MM.1S (cell line): Measurements from ENCODE around the gene GSTA5.
"Not testable (repeated sequence)": the region's sequence is repeated elsewhere in the genome, so short reads cannot be mapped to it uniquely, and the experiment has no call there.

ENCODE experiments used
- DNase-seq: peaks from one replicate; pipeline ENCODE4 v3.0.0-alpha.2; 2015
- H2AFZ ChIP-seq: fragments of 300-600 bp; sonication (generic); 2 replicates; pipeline ENCODE4 v1.6.0; 2016; ENCODE audit warnings: antibody characterized with exemption, low read length
- H3F3A ChIP-seq: fragments of 300-600 bp; sonication (generic); 2 replicates; pipeline ENCODE4 v1.6.1; 2016; ENCODE audit warnings: mild to moderate bottlenecking, antibody characterized with exemption, low read length, moderate library complexity, mixed read lengths; ENCODE audit not compliant: insufficient read depth
- H3K27ac ChIP-seq: fragments of 300-600 bp; sonication (generic); 2 replicates; pipeline ENCODE4 v1.5.1; 2016; ENCODE audit warnings: mild to moderate bottlenecking, low read length
- H3K27me3 ChIP-seq: fragments of 300-600 bp; sonication (generic); replicated peaks from 2 replicates; pipeline ENCODE4 v1.6.0; 2016; ENCODE audit warnings: low read length; ENCODE audit not compliant: insufficient read depth
- H3K36me3 ChIP-seq: fragments of 300-600 bp; sonication (generic); replicated peaks from 2 replicates; pipeline ENCODE4 v1.6.1; 2016; ENCODE audit warnings: mild to moderate bottlenecking, low read length, mixed read lengths; ENCODE audit not compliant: insufficient read depth
- H3K4me1 ChIP-seq: fragments of 300-600 bp; sonication (generic); 2 replicates; pipeline ENCODE4 v1.6.1; 2016; ENCODE audit warnings: low read length, mixed read lengths
- H3K4me2 ChIP-seq: fragments of 300-600 bp; sonication (generic); 2 replicates; pipeline ENCODE4 v1.6.0; 2016; ENCODE audit warnings: low read depth, low read length
- H3K4me3 ChIP-seq: fragments of 300-600 bp; sonication (generic); 2 replicates; pipeline ENCODE4 v1.5.1; 2016; ENCODE audit warnings: low read length, mixed read lengths
- H3K79me2 ChIP-seq: fragments of 300-600 bp; sonication (generic); 2 replicates; pipeline ENCODE4 v1.6.1; 2016; ENCODE audit warnings: mixed run types, low read length, mixed read lengths
- H3K9ac ChIP-seq: fragments of 300-600 bp; sonication (generic); 2 replicates; pipeline ENCODE4 v1.6.1; 2016; ENCODE audit warnings: low read length, mixed read lengths
- H3K9me2 ChIP-seq: fragments of 300-600 bp; sonication (generic); replicated peaks from 2 replicates; pipeline ENCODE4 v1.6.1; 2016; ENCODE audit warnings: mild to moderate bottlenecking, low read length, mixed read lengths; ENCODE audit not compliant: insufficient read depth
- H3K9me3 ChIP-seq: fragments of 300-600 bp; sonication (generic); replicated peaks from 2 replicates; pipeline ENCODE4 v1.6.1; 2016; ENCODE audit warnings: mild to moderate bottlenecking, low read length, mixed read lengths; ENCODE audit not compliant: insufficient read depth
- H4K20me1 ChIP-seq: fragments of 300-600 bp; sonication (generic); 2 replicates; pipeline ENCODE4 v1.6.1; 2016; ENCODE audit warnings: mild to moderate bottlenecking, low read length, moderate library complexity, mixed read lengths; ENCODE audit not compliant: insufficient read depth
- EZH2 ChIP-seq: fragments of 300-600 bp; sonication (generic); optimal IDR thresholded peaks from 2 replicates; pipeline ENCODE3; 2017; ENCODE audit warnings: low read depth, mild to moderate bottlenecking, antibody characterized with exemption, low read length, mixed read lengths
- EZH2phosphoT487 ChIP-seq: fragments of 300-600 bp; sonication (generic); IDR thresholded peaks from 2 replicates; pipeline ENCODE4 v1.6.1; 2018; ENCODE audit warnings: antibody characterized with exemption, low read length
- TF ChIP-seq, protein P1 (sequence below): fragments of 300-600 bp; sonication (generic); IDR thresholded peaks from 2 replicates; pipeline ENCODE4 v1.5.1; 2016; ENCODE audit warnings: antibody characterized with exemption, low read length, mixed read lengths

GSTA5 gene

DNA sequence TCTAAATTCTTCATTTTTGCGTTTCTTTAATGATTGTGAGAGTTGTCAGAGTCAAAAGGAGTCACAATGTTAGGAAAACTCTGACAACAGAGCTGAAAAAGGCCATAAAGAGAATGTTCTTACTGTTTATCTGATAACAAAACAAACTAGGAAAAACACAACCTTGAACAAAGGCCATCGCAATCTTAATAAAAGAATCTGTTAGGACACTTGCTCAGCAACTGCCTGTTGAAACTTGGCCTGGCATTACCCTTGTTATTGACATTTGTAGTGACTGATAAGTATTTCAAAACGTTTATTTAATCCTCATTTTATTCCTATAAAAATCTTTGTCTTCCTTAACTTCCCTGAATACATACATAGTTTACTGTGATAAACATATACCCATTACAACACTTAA is 52.7 kb downstream of the GSTA5 start:
- Histone ChIP-seq H3K4me3 (no peak overlapping the region), H3K4me1 (no peaks in the 10 kb centered on the region), H3K9me2 (no peaks in the 10 kb centered on the region), H2AFZ (no peak overlapping the region), H3K27me3 (no peaks in the 10 kb centered on the region), H3K79me2 (no peaks in the 10 kb centered on the region), H3K9ac (no peak overlapping the region), H3K27ac (no peak overlapping the region), H3K36me3 (no peaks in the 10 kb centered on the region), H3K9me3 (no peaks in the 10 kb centered on the region), H3K4me2 (no peak overlapping the region), H4K20me1 (no peaks in the 10 kb centered on the region), H3F3A (no peaks in the 10 kb centered on the region)
- TF ChIP-seq EZH2phosphoT487 (no peak), EZH2 (no peak)
- TF ChIP-seq, protein P1, sequence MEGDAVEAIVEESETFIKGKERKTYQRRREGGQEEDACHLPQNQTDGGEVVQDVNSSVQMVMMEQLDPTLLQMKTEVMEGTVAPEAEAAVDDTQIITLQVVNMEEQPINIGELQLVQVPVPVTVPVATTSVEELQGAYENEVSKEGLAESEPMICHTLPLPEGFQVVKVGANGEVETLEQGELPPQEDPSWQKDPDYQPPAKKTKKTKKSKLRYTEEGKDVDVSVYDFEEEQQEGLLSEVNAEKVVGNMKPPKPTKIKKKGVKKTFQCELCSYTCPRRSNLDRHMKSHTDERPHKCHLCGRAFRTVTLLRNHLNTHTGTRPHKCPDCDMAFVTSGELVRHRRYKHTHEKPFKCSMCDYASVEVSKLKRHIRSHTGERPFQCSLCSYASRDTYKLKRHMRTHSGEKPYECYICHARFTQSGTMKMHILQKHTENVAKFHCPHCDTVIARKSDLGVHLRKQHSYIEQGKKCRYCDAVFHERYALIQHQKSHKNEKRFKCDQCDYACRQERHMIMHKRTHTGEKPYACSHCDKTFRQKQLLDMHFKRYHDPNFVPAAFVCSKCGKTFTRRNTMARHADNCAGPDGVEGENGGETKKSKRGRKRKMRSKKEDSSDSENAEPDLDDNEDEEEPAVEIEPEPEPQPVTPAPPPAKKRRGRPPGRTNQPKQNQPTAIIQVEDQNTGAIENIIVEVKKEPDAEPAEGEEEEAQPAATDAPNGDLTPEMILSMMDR: no peak
- DNase-seq: no peak

DNA sequence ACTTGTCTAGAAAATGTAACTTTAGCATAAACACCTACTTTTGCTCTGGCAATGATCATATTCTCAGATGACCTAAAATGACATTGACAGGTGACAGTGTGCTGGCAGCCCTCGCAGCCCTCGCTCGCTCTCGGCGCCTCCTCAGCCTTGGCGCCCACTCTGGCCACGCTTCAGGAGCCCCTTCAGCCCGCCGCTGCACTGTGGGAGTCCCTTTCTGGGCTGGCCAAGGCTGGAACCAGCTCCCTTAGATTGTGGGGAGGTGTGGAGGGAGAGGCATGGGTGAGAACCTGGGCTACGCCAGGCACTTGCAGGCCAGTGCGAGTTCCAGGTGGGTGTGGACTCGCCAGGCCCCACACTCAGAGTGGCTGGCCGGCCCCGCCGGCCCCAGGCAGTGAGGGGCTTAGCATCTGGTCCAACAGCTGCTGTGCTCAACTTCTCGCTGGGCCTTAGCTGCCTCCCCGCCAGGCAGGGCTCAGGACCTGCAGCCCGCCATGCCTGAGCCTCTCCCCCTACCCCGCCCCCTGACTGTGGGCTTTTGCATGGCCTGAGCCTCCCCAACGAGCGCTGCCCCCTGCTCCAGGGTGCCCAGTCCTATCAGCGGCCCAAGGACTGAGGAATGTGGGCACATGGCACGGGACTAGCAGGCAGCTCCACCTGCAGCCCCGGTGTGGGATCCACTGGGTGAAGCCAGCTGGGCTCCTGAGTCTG is 54.2 kb downstream of the GSTA5 start:
- no peak overlapping the region for H3K4me3 ChIP-seq
- H3K79me2 ChIP-seq: no peaks in the 10 kb centered on the region
- H3K27me3 ChIP-seq: no peaks in the 10 kb centered on the region
- no peaks in the 10 kb centered on the region for H3K4me1 ChIP-seq
- TF ChIP-seq, protein P1: no peak
- no peak overlapping the region for H3K9ac ChIP-seq
- no peaks in the 10 kb centered on the region for H4K20me1 ChIP-seq
- no peaks in the 10 kb centered on the region for H3K36me3 ChIP-seq
- no peaks in the 10 kb centered on the region for H3K9me3 ChIP-seq
- no peaks in the 10 kb centered on the region for H3K9me2 ChIP-seq
- H3K4me2 ChIP-seq: no peak overlapping the region
- no peak for DNase-seq
- no peak overlapping the region for H3K27ac ChIP-seq
- H3F3A ChIP-seq: no peaks in the 10 kb centered on the region
- no peak overlapping the region for H2AFZ ChIP-seq

DNA sequence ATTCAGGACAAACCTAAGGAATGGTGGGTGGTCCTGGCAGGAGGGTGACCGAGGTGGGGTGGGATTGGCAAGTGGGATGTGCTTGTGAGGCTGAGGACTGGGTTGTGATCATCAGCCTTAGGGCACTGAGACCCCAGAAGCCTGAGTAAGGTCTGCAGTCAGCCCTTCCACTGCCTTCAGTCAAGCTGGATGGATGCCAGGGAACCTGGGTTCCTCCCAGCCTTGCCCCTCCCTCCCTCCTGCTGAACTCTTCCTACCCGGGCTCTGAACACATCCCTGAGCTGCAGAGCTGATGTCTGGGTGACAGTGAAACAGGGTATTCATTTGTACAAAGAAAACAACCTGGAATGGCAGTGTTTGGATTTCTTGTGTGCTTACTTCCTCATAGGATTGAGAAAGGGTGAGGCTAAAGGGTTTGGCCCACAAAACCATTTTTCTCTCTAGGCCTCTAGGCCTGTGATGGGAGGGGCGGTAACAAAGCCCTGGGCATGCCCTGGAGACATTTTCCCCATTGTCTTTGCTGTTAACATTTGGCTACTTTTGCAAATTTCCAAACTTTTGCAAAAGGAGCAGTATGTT is 57.8 kb downstream of the GSTA5 start:
- H3K9me2 ChIP-seq, H3K4me2 ChIP-seq, H3K36me3 ChIP-seq, H2AFZ ChIP-seq, H3K27me3 ChIP-seq, H3K4me1 ChIP-seq, H3K27ac ChIP-seq, H3K79me2 ChIP-seq, DNase-seq, H3F3A ChIP-seq, H3K9ac ChIP-seq, H4K20me1 ChIP-seq, H3K4me3 ChIP-seq, H3K9me3 ChIP-seq: not testable (repeated sequence)

DNA sequence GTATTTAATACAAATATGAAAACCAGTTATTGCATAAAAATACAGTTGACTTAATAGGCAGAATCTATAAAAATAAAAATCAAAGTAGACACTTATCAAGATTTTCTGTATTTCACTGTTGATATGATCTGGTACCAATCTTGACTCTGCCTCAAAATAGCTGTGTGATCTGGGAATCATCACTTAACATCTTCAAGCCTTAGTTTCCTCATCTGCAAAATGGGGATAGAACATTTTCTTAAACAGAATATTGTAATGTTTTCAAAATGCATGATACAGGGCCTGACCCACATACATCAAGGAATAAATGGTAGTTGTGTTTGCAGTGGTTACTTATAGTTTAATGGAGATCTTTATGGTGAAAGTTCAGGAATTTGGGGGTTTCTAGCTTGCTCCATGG is 58.4 kb downstream of the GSTA5 start:
- H3K27ac ChIP-seq, H2AFZ ChIP-seq, H3K9ac ChIP-seq, H3K9me2 ChIP-seq, H3K27me3 ChIP-seq, H3F3A ChIP-seq, H3K9me3 ChIP-seq, H3K79me2 ChIP-seq, H3K4me1 ChIP-seq, H3K4me2 ChIP-seq, H3K36me3 ChIP-seq, DNase-seq, H3K4me3 ChIP-seq, H4K20me1 ChIP-seq: not testable (repeated sequence)
